HUES48 (cell line): ENCODE measurements around the gene UPF1.
"Not testable (repeated sequence)": the region's sequence is repeated elsewhere in the genome, so short reads cannot be mapped to it uniquely, and the experiment has no call there.

Source experiments
- H3K27ac ChIP-seq: one replicate; pipeline ENCODE4 v1.7.0; 2013; ENCODE audit warnings: low read depth, low read length, inconsistent platforms
- H3K27me3 ChIP-seq: 2 replicates; pipeline ENCODE4 v1.6.1; 2013; ENCODE audit warnings: mild to moderate bottlenecking, low read length; ENCODE audit not compliant: control insufficient read depth, insufficient read depth
- H3K36me3 ChIP-seq: 2 replicates; pipeline ENCODE4 v1.6.1; 2013; ENCODE audit warnings: low read length; ENCODE audit not compliant: control insufficient read depth, insufficient read depth
- H3K4me1 ChIP-seq: 2 replicates; pipeline ENCODE4 v1.6.1; 2013; ENCODE audit warnings: mild to moderate bottlenecking, low read length; ENCODE audit not compliant: control insufficient read depth, insufficient read depth
- H3K4me3 ChIP-seq: 2 replicates; pipeline ENCODE4 v1.5.1; 2013; ENCODE audit warnings: mild to moderate bottlenecking, low read depth, low read length
- H3K9ac ChIP-seq: 2 replicates; pipeline ENCODE4 v1.6.1; 2013; ENCODE audit warnings: mild to moderate bottlenecking, low read depth, low read length, moderate library complexity
- H3K9me3 ChIP-seq: 2 replicates; pipeline ENCODE4 v1.6.1; 2013; ENCODE audit warnings: low read length; ENCODE audit not compliant: control insufficient read depth, insufficient read depth

Gene UPF1

GRCh38 chr19:18912933-18913332, 81.2 kb downstream of the UPF1 start:
- H3K4me1 ChIP-seq: no peaks in the 10 kb centered on the region
- no peak overlapping the region for H3K27ac ChIP-seq
- no peak overlapping the region for H3K9ac ChIP-seq
- peaks cover 33% of the 10 kb centered on the region for H3K36me3 ChIP-seq
- H3K9me3 ChIP-seq: no peaks in the 10 kb centered on the region
- no peak overlapping the region for H3K4me3 ChIP-seq
- H3K27me3 ChIP-seq: no peaks in the 10 kb centered on the region

DNA sequence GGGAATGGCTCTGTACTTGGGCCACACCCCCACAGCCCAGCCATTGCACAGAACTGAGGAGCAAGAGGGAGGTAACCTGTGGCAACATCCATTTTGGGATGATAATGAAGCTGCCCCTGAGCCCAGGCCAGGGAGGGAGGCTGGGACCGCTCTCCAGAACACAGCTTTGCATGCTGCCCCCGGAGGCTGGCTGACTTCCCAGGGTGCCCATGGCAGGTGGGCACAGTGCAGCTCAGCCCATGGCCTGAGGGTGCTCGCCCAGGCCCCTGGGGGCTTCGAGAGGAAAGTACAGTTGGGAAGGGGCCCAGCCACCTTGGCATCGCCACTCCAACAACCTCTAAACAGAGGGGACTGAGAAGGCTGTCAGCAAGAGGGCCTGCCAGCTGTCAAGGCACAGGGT, 81.7 kb downstream of the UPF1 start:
- Histone ChIP-seq H3K9me3 (no peaks in the 10 kb centered on the region), H3K9ac (no peak overlapping the region), H3K4me3 (no peak overlapping the region), H3K36me3 (peaks cover 32% of the 10 kb centered on the region), H3K4me1 (no peaks in the 10 kb centered on the region), H3K27me3 (no peaks in the 10 kb centered on the region), H3K27ac (no peak overlapping the region)

GRCh38 chr19:18915639-18916038, 83.9 kb downstream of the UPF1 start:
- Histone ChIP-seq H3K9me3 (no peaks in the 10 kb centered on the region), H3K4me3 (no peak overlapping the region), H3K4me1 (peaks cover 4% of the 10 kb centered on the region), H3K36me3 (peaks cover 18% of the 10 kb centered on the region), H3K27ac (no peak overlapping the region), H3K27me3 (no peaks in the 10 kb centered on the region), H3K9ac (no peak overlapping the region)

DNA sequence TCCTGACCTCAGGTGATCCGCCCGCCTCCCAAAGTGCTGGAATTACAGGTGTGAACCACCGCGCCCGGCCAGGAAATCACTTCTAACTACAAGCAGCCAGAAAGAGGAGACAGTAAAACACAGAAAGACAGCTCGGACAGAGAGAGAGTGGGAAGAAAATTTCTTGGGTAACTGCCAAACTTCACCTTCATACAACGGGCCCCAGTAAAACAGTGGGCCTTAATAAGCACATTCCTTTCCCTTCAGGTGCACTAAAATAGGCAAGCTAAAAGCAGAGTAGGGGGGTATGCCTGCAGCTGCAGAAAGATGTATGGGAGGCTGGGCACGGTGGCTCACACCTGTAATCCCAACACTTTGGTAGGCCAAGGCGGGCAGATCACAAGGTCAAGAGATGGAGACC, 85.8 kb downstream of the UPF1 start:
- H3K36me3 ChIP-seq: peaks cover 25% of the 10 kb centered on the region
- H3K4me1 ChIP-seq, H3K9me3 ChIP-seq, H3K9ac ChIP-seq, H3K27ac ChIP-seq, H3K4me3 ChIP-seq, H3K27me3 ChIP-seq: not testable (repeated sequence)
